ENCODE results near the gene SARDH.
"Not testable (repeated sequence)": the region's sequence is repeated elsewhere in the genome, so short reads cannot be mapped to it uniquely, and the experiment has no call there.

The SARDH gene

DNA sequence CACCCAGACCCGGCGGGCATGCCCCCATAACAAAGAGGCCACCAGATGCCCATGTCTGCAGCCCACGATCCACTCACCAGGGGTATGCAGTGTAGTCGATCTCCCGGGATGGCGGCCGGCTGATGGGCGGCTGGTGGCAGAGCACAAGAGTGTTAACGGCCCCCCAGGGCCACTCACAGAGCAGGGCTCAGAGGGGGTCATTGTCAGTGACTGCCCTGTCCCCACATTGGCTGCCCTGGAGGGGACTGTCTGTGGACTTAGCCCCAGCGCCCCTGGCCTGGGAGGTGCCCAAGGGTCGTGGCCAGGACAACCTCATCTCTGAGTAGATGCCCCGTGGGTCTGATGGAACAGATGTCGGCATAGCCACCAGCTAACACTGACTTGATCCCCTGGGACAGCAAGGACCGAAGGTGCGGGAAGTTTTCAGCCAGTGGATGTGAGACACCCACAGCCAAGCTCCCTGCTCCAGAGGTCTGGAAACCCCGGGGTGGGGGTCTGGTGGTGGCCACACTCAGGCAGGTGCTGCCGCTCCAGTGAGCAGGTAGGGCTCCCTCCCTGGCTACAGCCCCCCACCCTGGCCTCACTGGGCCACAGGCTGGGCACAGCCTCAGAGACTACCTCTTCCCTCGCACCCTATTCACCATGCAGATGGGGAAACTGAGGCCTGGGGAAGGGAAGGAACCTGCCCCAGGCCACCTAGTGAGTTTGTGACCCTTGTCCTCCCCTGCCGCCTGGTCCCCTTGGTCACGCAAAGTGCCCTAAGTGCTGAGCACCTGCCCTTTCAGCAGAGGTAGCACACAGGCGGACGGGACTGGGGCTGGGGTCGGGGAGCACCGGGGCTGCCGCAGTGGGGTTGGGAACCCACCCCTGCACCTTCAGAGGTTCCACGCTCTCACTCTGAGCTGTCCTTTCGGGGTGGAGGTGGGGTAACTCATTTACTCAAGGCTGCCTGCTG, 38.1 kb upstream of the SARDH start:
- no peak for DNase-seq

GRCh38 chr9:133775291-133775690, 37.1 kb upstream of the SARDH start:
- DNase-seq: no peak

- DNase-seq: no peak
Measured at GRCh38 chr9:133774799-133775198, 36.6 kb upstream of the SARDH start.

- DNase-seq: no peak
Measured at GRCh38 chr9:133773889-133774655, 35.9 kb upstream of the SARDH start.

- no peak for DNase-seq
Measured at GRCh38 chr9:133772581-133772980, 34.4 kb upstream of the SARDH start.

- DNase-seq: no peak
Measured at GRCh38 chr9:133771486-133772482, 33.6 kb upstream of the SARDH start.

DNA sequence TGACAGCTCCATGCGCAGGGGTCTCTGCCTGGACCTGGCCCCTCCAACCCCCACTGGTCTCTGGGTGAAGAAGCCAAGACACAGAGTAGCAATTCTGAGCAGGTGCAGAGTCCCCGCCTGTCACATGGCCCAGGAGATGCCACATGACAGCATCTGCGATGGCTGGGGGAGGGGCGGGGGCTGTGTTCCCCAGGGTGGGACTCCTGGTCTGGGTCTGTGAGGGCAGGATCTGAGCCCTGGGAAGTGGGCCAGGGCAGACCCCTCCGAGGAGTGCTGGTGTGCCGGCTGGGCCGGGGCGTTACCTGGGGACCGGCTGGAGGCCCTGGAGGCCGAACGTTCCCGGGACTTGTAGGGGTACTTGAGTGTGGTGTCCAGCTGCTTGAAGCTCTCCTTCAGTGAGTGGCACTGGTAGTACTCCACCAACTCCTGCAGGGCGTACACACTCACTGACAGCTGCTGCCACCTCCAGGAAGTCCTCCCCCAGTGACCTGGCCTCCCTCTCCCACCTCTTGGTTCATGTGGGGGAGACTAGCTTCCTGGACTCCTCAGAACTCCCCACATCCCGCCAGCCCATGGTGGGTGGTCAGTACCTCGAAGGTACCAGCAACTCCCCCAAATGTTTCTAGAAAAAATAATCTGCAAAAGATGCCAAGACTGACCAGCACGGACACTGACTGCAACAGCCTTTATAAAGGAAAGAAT, 32.1 kb upstream of the SARDH start:
- DNase-seq: no peak

DNA sequence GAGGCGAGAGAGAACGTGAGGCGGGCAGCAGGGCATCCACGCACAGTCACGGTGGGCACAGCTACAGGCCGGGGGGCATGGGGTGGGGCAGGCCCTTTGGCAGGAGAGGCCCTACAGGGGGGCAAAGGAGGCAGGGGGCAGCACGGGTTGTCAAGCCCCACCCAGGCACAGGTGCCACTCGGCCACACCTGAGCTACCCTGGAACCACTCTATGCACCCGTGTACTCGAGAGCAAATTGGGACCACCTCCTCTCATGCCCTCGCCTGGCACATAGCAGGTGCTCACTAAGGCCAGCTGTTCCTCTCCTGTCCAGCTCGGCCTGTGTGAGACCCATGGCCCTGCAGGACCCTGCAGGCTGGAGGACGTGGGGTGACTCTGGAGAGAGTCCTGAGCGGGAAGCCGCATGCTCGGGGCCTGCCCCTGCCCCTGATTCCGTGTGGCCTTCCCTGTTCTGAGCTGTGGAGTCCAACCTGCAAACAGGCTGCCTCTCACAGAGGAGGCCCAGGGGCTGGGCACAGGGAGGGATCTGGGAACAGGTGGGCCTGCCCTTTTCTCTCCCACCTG, 31.4 kb upstream of the SARDH start:
- DNase-seq: no peak

DNA sequence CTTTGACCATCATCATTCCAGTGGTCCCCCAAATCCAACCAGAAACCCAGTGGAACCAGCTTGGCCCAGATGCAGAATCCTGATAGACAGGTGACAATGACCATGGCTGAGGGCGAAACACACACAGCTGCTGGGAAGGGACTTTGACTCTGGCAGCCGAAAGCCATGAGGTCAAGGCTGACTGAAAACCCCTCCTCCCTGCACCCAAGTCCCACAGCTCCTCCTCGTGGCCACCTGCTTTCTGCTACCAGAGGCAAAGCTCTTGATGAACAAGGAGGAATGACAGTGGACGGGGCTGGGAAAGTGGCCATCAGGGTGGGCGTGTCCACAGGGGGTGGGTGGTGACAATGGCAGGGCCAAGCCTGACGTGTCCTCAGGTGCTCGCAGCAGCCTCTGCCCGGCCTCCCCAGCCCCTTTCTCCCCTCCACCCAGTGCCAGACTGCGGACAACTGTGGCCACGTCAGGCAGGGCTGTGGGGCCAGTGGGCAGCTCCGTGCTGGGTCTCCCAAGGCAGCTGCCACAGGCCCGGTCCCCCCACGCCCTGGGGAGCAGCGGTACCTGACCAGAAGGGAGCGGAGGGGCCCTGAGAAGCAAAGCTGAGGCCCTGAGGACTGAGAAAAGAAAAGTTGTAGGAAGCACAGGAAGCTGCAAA, 30.8 kb upstream of the SARDH start:
- DNase-seq: no peak

DNA sequence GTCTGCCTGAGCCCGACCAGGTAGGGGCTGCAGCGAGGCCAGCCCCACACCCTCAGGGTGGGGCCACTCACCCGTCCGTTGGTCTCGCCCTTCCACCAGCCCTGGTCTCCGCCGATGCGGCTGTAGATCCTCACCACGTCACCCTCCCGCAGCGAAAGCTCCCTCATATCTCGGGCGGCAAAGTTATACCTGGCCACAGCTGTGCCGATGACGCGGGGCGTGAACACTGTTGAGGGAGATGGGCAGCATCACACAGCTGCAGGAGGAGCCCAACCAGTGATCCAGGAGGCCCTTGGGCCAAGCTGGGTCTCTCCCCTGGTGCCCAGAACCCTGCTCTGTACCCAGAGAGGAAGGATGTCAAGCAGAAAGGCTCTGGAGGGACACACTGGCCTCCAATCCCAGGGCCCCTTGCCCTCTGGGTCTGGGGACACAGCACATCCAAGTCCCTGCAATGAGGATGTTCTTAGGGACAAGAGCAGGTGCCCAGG, 30.3 kb upstream of the SARDH start:
- no peak for DNase-seq

GRCh38 chr9:133767625-133768024, 29.5 kb upstream of the SARDH start:
- DNase-seq: no peak

DNA sequence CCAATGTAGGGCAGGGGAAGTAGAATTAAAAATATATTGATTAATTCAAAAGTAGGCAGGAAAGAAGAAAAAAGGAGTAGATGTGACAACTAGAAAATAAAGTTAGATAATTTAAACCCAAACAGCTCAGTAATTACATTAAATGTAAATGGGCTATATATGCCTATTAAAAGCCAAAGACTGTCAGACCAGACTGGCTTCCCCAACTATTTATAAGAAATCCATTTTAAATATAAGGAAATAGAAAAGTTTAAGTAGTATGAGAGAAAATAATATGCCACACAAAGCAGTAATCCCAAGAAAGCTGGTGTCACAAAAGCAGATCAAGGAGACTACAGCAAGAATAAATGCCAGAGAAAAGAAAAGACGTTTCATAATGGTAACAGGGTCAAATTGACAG, 28.9 kb upstream of the SARDH start:
- DNase-seq: no peak

DNA sequence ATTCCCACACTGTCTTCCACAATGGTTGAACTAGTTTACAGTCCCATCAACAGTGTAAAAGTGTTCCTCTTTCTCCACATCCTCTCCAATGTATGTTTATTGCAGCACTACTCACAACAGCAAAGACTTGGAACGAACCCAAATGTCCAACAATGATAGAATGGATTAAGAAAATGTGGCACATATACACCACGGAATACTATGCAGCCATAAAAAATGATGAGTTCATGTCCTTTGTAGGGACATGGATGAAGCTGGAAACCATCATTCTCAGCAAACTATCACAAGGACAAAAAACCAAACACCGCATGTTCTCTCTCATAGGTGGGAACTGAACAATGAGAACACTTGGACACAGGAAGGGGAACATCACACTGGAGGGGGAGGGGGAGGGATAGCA, 28.1 kb upstream of the SARDH start:
- DNase-seq: not testable (repeated sequence)

GRCh38 chr9:133763272-133764183, 25.4 kb upstream of the SARDH start:
- no peak for DNase-seq

DNA sequence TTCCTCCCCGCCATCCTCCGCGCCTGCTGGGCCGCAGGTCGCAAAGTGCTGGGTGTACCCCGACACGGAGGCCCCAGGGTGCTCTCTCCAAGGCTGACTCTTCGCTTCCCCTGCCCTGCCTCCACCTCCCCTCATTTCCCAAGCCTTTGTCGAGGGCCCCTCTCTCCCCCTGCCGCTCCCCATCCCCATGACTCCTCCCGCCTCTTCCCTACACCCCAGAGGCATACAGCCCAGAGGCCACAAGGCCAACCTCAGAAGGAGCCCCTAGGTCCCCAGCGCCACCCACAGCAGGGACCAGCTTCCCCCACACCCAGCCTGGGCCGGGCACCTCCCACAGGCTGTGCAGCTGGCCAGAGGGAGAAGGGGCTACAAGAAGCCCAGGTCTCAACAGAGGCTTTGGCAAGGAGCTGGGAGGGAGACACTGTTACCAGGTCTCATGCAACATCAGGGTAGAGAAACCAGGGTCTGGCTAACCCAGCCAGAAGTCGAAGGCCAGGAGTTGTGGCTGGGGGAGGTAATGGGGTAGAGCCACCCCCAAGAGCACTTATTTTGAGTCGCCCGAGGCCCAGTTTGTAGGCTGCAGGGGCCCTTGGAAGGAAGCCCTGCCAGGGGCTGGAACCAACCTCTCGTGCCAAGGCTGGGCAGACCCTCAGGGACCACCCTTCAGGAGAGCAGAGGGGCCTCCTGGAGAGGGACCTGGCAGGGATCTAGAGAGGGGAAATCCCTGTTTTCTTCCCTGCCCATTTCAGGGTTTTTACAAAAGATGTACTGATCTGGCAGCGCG, 24.5 kb upstream of the SARDH start:
- no peak for DNase-seq

- no peak for DNase-seq
Measured at GRCh38 chr9:133761641-133762248, 23.6 kb upstream of the SARDH start.

- no peak for DNase-seq
Measured at GRCh38 chr9:133760713-133761290, 22.6 kb upstream of the SARDH start.

GRCh38 chr9:133759946-133760345, 21.8 kb upstream of the SARDH start:
- no peak for DNase-seq
